ENCODE results near the gene TTC1.

- TF ChIP-seq CTCF (IDR thresholded peaks at IDR 0.05) = no peak
- no peak for TF ChIP-seq POLR2A (IDR thresholded peaks at IDR 0.05)
Measured at GRCh38 chr5:160079753-160080152, 70.8 kb downstream of the TTC1 start.

All from gastroesophageal sphincter (tissue), 3 donors.